C4-2B (cell line): ENCODE results near the gene TEX101.

ENCODE experiments used
- CTCF ChIP-seq: fragments of 450-650 bp; conservative IDR thresholded peaks from 2 replicates; pipeline ENCODE4 v1.5.1; 2017; ENCODE audit warnings: mild to moderate bottlenecking
- ZFX ChIP-seq: fragments of 450-650 bp; IDR thresholded peaks from 2 replicates; pipeline ENCODE4 v1.6.1; 2017

- TF ChIP-seq CTCF (peak; percentile 80), ZFX (no peak)
These were observed 32.2 kb downstream of the TEX101 start for GRCh38 chr19:43446746-43447489.
